ENCODE data around the gene PRSS36. TPM values are rescaled to one million over a fixed set of nuclear protein-coding genes. Genes with fewer than 3 reads are reported as not detected.

The PRSS36 gene
- 0.07 TPM in 1 of 2 replicates, not detected in the other for total RNA-seq

DNA sequence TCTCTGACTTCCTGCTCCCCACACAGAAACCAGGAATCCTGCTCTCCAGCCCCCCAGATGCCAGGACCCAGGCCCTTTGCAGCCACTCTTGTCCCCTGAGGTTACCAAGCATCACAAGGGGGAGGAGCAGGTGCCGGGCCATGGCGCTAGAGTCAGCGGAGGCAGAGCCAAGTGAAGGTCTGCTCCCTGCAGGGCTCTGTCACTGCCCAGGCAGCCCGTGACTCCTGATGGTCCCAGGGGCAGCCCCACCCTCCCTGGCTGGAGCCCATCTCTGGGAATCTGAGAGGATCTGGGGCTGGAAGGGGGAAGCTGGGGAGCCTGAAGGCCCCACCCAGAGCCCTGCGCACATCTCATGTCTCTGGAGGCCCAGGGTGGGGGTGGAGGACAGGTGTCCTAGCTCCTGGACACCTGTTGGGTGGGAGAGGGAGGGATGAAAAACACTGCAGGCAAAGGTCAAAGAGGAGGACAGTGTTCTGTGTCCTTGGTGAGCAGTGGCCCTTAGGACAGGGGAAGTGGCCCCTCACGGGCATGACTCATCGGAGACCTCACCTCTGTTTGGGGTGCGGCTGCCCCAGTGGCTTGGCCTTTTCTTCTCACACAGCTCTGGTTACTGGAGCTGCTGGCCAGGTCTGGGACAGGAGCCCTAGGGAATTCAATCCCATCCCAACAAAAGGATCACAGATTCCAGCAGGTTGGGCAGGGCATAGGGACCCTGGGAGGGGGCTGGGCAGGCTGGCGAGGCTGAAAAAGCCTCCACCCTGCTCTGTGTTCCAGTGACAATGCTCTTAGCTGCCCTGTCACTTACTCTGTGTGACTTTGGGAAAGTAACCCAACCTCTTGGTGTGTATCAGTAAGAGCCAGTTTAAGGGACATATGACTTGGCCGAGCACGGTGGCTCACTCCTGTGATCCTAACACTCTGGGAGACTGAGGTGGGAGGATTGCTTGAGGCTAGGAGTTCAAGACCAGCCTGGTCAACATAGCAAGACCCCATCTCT lies at the start of gene PRSS36:
Gene PRSS36, minus strand, starts transcription at position 173 of the 997 bp plus-strand sequence. Its CDS starts 31 bp downstream, at position 142.

DNA sequence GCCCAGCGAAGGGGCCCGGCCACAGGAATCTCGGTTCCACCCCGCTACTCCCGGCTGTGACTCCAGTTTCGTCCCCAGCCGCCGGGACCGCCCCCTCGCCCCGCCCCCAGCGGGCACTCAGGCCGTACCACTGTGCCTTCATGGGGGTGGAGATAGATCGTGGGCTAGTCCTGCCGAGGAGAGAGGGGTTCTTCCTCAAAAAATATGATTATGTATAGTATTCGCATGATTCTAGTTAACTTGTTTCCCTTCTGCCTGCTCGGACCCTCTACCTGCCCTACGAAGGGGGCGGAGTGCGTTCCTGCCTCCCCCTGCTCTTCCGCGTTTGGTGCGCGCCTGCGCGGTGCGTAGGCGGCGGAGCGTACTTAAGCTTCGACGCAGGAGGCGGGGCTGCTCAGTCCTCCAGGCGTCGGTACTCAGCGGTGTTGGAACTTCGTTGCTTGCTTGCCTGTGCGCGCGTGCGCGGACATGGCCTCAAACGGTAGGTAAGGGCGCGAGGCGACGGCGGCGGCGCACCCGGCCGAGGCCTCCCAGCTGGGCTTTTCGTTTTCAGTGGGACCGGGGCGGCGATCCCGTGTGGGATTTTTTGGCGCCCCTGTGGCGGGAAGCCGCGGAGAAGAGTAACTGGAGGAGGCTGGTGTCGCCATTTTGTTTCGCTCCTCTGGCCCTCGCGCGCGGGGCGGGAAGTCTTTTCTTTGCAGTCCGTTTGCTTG lies 30.0 kb upstream of the PRSS36 start, which contains the start of gene FUS:
Gene FUS, plus strand, starts transcription at position 393 of the 713 bp plus-strand sequence. Its CDS starts 76 bp downstream, at position 469.

DNA sequence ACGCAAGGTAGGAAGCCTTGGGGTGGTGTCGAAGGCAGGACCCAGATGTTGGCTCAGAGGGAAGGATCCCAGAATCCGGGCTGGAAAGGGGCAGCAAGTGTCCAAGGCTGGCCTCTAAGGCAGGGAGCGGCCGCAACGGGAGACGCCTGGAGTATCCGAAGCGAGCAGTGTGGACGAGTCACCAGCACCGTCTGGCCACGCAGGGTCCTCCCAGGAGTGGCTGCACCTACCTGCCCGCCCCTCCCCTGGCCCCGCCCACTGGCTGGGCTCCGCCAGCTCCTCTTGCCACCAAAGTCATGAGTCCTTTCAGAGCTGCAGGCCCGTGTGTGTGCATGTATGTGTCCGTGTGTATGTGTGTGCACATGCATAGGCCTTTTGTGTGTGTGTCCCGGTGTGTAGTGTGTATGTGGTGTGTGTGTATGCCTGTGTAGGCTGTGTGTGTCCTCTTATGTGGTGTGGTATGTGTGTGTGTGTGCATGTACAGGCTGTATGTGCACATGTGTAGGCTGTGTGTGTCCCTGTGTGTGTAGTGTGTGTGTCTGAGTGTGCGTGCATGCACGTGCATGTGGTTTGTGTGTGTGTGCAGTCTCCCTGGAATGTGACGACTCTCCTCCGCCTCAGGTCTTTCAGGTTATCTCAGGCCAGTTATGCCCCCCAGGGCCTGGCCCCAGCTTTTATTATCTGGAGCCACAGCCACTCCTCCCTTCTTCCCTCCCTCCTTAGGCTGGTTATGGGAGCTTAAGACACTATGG lies 14.2 kb downstream of the PRSS36 start, which contains the start of gene PRSS8:
Gene PRSS8, minus strand, starts transcription at position 193 of the 752 bp plus-strand sequence. CDS start 229 bp downstream, outside the sequence.

DNA sequence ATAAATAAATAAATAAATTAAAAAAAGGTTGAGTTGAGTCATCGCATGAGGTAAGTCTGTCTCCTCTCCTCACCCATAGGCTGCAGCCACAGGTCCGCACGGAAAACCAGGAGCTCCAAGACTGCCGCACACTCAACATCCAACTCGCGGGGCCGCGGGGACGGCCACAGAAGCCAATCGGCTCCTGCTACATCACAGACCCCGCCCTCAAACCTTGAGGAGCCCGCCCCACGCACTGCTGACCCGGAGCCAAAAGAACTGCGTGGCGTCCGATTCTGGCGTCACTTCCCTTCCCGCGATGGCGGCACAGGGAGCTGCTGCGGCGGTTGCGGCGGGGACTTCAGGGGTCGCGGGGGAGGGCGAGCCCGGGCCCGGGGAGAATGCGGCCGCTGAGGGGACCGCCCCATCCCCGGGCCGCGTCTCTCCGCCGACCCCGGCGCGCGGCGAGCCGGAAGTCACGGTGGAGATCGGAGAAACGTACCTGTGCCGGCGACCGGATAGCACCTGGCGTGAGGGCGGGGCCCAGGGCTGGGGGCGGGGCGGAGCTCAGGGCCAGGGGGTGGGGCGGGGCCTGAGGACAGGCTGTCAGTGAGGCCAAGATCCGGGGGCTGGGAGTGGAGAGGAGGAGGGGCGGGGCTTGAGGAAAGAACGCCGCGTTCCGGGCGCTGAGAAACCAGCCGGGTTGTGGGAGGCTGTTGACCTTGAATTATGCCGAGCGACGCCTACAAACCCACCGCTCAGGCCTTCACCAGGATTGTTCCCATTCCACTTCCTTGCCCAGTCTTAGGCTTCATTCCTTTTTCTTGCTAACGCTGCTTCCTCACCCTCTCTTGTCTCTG lies 32.3 kb downstream of the PRSS36 start, which contains the start of gene KAT8:
Gene KAT8, plus strand, starts transcription at position 281 of the 839 bp plus-strand sequence. Its CDS starts 18 bp downstream, at position 299.

DNA sequence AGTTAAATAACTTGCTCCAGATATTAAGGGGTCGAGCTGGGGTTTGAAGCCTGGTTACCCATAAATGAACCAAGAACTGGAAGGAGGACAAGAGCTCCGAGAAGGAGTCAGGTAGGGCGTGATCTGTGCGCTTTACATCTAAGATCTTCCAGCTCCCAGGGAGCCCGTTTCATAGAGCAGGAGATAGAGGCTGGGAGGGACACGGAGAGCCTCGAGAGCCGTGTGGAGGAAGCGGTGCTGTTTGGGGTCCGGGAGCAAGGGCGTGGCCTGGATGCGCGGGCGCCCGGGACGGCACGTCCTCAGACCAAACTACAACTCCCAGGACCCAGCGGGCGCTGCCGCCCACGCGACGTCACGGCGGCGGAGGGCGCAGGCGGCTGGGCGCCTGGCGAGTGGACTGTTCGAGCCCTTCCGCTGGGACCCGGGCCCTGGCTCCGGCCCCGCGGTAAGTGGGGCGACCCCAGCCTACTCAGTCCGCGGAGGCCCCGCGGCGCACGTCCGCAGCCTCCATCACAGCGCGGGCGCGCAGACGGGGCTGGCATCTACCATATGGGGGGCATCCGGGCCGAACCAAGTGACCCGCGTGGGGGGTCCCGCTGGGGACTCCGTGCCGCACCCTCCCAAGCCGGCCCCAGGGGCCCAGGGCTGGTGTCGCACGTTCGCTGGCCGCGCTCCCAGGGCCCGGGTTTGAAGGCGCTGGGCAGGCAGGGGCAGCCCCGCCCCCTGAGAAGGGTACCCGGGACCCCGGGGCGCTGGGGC lies 41.7 kb downstream of the PRSS36 start, which contains the start of gene BCKDK:
Gene BCKDK, plus strand, starts transcription at position 352 of the 759 bp plus-strand sequence. CDS start 838 bp downstream, outside the sequence.

DNA sequence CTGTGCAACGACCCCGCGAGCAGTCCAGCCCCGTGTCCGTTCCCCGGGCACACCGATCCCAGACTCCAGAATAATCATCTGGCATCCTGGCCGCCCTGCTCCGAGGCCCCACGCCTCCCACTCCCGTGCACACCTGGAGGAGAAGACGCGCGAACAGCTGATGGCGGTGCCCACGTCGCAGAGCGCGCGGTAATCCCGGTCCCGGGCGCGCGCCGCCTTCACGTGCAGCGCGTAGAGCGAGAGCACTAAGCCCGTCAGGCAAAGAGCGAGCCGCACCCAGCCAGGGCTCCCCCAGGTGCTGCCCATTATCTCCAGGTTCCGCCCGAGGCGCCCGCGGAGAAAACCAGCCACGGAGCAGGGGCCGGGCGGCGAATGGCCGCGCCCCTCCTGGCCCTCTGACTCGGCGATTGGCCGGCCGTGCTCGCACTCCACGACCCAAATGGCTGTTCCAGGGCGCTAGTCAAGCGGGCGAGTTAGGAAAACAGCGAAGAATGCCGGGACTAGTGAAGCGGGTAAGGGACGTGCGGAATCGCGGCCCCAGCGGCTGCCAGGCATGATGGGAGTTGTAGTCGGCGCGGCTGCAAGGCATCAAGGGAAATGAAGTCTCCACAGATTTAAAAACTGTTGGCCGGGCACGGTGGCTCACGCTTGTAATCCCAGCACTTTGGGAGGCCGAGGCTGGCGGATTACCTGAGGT lies 55.3 kb downstream of the PRSS36 start, which contains the start of gene VKORC1:
Gene VKORC1, minus strand, starts transcription at position 374 of the 697 bp plus-strand sequence. Its CDS starts 68 bp downstream, at position 306.

Other genes starting within 250 kb of the PRSS36 start
- 38.2 and 39.7 TPM in 2 replicates for gene FBXL19, start 226.5 kb downstream of the PRSS36 start, total RNA-seq
- gene ORAI3, start 201.0 kb downstream of the PRSS36 start, total RNA-seq: 22.2 and 30.5 TPM in 2 replicates
- gene SETD1A, start 192.3 kb downstream of the PRSS36 start, total RNA-seq: 3.4 and 4.6 TPM in 2 replicates
- 8.8 and 10.4 TPM in 2 replicates for gene HSD3B7, start 164.9 kb downstream of the PRSS36 start, total RNA-seq
- gene STX1B, start 139.4 kb downstream of the PRSS36 start, total RNA-seq: 0.05 and 1.1 TPM in 2 replicates
- gene STX4, start 116.5 kb downstream of the PRSS36 start, total RNA-seq: 19.9 and 21.9 TPM in 2 replicates
- gene ZNF668, start 75.8 kb downstream of the PRSS36 start, total RNA-seq: 12.2 and 32.0 TPM in 2 replicates
- 11.4 and 13.9 TPM in 2 replicates for gene ZNF646, start 75.6 kb downstream of the PRSS36 start, total RNA-seq
- gene PRSS53, start 61.1 kb downstream of the PRSS36 start, total RNA-seq: 0.65 and 0.78 TPM in 2 replicates
- gene VKORC1, start 55.3 kb downstream of the PRSS36 start, total RNA-seq: 86.5 and 89.8 TPM in 2 replicates
- gene BCKDK, start 41.7 kb downstream of the PRSS36 start, total RNA-seq: 60.4 and 70.8 TPM in 2 replicates
- gene KAT8, start 32.4 kb downstream of the PRSS36 start, total RNA-seq: 16.9 and 30.6 TPM in 2 replicates
- gene PRSS8, start 14.3 kb downstream of the PRSS36 start, total RNA-seq: 80.0 and 81.1 TPM in 2 replicates
- gene FUS, start 30.1 kb upstream of the PRSS36 start, total RNA-seq: 46.6 and 58.3 TPM in 2 replicates
- gene PYCARD, start 52.7 kb upstream of the PRSS36 start, total RNA-seq: 117 and 127 TPM in 2 replicates
- gene TRIM72, start 64.1 kb upstream of the PRSS36 start, total RNA-seq: 0.28 TPM in 1 of 2 replicates, not detected in the other
- not detected in 2 replicates for gene PYDC1, start 67.1 kb upstream of the PRSS36 start, total RNA-seq
- 0.07 TPM in 1 of 2 replicates, not detected in the other for gene ITGAM, start 109.9 kb upstream of the PRSS36 start, total RNA-seq
- gene ITGAX, start 205.1 kb upstream of the PRSS36 start, total RNA-seq: not detected in 2 replicates
- not detected in 2 replicates for gene ITGAD, start 243.3 kb upstream of the PRSS36 start, total RNA-seq

Measured in airway epithelial cell (primary cell).